NCI-H1048 (cell line): Measurements from ENCODE around the gene MPP2.
A peak's percentile ranks its signal among the peaks of the same experiment; 100 is the strongest.
"Not testable (repeated sequence)": the region's sequence is repeated elsewhere in the genome, so short reads cannot be mapped to it uniquely, and the experiment has no call there.

ENCODE experiments used
- DNase-seq: peaks from one replicate; lab custom pipeline; 2025; lab: John Stamatoyannopoulos, UW

The MPP2 gene

GRCh38 chr17:43907425-43907981, at the start of gene MPP2:
TSS of gene MPP2 (minus strand) at chr17:43907536. CDS start at chr17:43904460, 3,076 bp downstream.
- peak; percentile 49 for DNase-seq

GRCh38 chr17:43956222-43956621, 48.9 kb upstream of the MPP2 start:
- no peak for DNase-seq

GRCh38 chr17:43953746-43954145, 46.4 kb upstream of the MPP2 start, which contains the start of gene PYY:
TSS of gene PYY (minus strand) at chr17:43953940. CDS start at chr17:43953483, 457 bp downstream.
- no peak for DNase-seq

DNA sequence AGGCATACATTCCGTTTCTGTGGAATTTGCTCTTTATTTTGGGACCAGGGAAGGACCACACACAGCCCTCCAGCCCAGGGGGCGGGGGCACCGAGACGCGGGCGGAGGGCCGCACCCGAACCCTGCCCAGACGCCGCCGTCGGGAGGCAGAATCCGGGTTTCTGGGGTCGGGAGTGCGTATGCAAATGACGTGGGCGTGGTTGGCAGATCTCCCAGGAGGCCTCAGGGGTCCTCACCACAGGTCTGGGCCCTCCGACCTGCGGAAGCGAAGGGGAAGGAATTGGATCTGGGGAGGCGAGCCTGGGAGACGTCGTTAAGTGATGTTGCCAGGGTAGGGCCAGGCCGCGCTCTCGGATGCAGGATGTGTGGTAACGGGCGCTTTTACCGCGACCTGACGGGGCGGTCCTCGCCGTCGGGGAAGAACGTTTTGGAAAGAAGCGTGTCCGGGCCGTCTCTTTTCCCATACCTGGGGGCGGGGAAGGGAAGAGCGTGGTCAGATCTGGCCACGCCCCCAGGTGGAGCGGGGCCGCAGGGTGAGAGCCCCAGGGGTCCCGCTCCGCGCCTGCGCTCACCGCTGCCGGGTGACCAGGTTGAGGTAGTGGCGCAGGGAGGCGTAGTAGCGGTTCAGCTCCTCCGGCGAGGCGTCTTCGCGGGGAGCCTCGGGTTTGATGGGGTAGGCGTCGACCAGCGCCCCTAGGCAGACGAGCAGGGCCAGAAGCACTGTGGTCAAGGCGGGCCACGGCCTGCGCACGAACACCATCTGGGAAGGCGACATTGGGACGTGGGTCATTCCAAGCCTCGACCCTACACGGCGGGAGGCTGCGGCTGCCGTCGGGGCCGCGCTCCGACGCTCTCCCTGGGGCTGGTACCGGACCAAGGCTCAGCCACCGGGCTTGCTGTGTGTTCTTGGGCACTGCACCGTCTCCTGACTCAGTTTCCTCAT, 45.7 kb upstream of the MPP2 start:
- no peak for DNase-seq

- no peak for DNase-seq
Observed at GRCh38 chr17:43952351-43952723, 45.0 kb upstream of the MPP2 start.

DNA sequence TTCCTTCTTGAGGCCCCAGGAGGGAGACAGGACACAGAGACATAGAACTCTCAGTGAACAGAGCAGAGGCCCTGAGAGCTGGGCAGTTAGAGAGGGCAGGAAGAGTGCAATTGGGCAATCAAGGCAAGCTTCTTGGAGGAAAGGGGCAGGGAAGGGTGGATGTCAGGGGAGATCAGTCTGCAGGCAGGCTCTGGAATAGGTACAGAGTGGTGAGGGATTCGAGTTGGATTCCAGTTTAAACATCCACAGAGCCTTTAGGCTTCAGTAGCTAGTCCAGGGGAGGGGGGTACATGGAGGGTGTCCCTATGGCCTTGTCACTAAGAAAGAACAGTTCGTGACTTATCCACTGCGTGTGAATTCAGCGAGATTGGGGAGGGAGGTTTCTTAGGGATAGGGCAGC, 44.4 kb upstream of the MPP2 start:
- no peak for DNase-seq

GRCh38 chr17:43950554-43950953, 43.2 kb upstream of the MPP2 start:
- no peak for DNase-seq

DNA sequence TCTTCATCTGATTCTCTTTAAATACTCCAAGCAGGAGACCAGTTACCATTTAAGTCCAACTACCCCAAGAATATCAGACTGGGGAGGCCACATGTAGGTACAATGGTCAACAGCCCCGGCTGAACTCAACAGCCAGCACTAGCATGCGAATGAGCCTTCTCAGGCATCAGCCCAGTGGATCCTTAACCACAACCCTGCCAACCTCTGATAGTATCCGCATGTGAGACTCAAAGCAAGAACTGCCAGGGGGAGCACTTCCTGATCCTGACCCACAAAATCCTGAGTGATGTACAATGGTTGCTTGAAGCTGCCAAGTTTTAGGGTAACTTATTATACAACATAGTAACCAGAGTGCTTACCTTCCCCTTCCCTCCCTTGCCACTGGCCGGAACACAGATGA, 42.4 kb upstream of the MPP2 start:
- DNase-seq = no peak

- DNase-seq = no peak
Observed at GRCh38 chr17:43946781-43947180, 39.4 kb upstream of the MPP2 start.

DNA sequence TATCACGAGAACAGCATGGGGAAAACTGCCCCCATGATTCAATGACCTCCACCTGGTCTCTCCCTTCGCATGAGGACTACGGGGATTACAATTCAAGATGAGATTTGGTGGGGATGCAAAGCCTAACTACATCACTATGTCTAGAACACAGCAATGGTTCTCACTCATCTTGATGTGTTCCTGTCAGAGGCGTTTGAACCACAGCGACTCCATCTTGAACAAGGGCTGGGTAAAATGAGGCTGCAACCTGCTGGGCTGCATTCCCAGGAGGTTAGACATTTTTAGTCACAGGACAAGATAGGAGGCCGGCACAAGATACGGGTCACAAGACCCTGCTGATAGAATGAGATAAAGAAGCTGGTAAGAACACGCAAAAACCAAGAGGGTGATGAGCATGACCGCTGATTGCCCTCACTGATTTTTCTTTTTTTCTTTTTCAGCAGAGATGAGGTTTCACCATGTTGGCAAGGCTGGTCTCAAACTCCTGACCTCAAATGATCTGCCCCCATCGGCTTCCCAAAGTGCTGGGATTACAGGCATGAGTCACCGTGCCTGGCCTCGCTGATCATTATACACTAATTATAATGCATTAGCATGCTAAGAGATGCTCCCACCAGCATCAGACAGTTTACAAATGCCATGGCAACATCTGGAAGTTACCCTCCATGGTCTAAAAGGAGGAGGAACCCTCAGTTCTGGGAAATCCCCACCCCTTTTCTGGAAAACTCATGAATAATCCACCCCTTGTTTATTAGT, 37.9 kb upstream of the MPP2 start:
- DNase-seq = no peak

DNA sequence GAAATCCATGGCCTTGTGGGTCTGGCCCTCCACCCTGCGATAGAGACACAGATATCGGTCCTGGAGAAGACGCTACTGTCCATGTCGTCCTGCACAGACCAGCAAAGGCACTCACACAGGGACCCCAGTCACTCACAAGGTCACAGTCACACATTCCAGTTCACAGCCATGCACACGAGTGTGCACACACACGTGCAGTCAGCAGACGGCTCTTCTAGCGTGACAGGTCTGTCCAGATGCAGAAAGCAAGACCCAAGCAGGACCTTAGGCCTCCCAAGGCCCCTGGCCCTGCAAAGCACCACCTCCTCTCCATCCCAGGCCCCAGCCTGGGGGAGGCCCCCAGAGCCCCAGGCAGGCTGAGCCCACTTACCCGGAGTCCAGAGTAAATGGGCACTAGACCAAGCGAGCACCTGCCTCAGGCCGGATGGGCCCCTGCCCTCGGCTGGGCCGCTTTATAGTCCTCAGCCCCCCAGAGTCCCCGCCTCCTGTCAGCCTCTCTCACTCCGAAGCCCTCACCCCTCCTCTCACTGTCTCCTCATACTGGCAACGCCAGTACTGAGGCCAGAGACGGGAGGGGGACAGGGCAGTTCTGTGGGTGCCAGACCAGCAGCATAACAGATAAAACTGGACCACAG, 34.8 kb upstream of the MPP2 start, which contains the start of gene PPY:
TSS of gene PPY (minus strand) at position 426 of the 635 bp plus-strand sequence. CDS start 822 bp downstream, outside the sequence.
- DNase-seq = no peak

DNA sequence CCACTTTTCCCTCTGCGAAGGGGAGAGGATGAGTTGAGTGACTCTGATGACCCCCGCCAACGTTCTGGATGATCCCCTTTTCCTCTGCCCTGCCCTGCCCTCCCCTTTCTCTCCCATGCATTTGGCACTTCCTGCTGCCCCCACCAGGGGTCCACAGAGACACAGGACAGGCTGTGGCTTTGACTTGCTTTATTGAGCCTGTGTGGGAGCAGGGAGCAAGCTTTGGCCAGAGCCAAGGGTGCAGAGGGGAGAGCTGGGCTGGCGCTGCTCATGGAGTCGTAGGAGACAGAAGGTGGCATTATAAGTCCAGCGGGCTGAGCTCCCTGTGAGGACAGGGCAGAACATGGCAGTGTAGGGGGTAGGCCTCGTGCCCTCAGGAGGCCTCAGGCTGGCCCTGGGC, 33.3 kb upstream of the MPP2 start:
- DNase-seq = no peak

DNA sequence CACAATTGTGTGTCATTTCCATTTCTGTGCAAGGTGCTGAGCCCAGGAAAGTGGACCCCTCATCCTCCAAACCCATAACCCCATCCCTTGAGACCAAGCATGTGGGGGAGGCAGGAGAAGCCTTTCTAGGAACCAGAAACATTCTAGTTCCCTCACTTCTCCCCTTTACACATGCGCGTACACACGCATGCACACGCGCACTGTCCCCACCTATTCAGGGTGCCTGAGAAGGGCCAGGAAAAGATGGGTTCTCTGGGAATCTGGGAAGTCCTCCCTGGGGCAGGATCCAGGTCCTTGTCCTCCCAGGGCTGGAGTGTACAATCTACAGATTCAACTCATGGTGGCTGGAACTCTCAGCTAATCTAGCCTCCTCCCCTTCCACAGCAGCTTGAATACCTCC, 32.5 kb upstream of the MPP2 start:
- no peak for DNase-seq

- not testable (repeated sequence) for DNase-seq
Observed at GRCh38 chr17:43939452-43939851, 32.1 kb upstream of the MPP2 start.

GRCh38 chr17:43938838-43939182, 31.5 kb upstream of the MPP2 start:
- DNase-seq = no peak

DNA sequence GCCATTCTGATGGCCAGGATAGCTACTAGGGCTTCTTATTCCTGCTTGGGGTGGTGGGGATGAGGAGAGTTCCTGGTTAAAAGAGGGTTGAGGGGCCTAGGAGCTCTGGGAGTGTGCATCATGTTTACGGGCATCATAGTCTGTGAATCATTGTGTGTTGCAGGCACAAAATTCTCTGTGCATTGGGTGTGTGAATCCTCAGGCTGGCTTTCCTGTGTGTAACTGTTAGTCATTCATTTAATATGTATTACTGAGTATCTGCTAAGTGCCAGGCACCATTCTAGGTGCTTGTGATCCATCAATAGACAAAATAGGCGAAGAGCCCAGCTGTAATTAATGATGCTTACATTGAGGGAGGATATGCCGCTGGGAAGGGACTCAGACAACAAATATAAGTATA, 29.1 kb upstream of the MPP2 start:
- DNase-seq = no peak

DNA sequence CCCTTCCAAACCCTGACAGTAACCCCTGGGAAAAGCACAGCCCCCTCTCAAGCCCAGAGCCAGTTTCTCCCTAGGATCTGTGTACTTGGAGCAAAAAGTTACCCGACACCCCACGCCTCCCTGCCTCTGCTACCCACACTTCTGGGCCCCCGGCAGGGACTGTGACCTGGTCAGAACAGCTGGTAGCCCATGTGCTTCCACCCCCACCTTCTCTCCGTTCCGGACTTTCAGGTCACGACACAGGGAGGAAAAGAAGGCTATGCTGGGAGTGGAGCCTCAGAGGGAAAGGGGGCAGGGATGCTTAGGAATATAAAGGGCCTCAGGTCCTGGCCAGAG, 28.6 kb upstream of the MPP2 start:
- no peak for DNase-seq

GRCh38 chr17:43935204-43935925, 28.0 kb upstream of the MPP2 start:
- no peak for DNase-seq

GRCh38 chr17:43932923-43933322, 25.6 kb upstream of the MPP2 start:
- no peak for DNase-seq

DNA sequence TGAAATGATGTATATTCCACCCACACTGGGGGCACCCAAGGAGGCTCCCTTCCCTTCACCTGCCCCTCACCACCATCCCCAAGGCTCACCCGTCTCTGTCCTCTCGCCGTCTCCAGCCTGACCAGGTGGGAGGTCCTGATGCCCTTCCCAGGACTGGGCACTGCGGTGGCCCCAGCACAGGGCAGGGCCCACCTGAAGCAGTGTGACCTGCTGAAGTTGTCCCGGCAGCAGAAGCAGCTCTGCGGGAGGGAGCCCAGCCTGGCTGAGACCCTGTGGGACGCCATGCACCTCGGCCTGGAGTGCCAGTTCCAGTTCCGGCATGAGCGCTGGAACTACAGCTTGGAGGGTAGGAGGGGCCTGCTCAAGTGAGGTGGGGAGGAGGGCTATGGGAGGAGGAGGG, 25.0 kb upstream of the MPP2 start:
- no peak for DNase-seq

GRCh38 chr17:43931062-43931571, 23.8 kb upstream of the MPP2 start:
- no peak for DNase-seq
